ENCODE results near the gene IFITM1. TPM values are rescaled to one million over a fixed set of nuclear protein-coding genes. Genes with fewer than 3 reads are reported as not detected.

The IFITM1 gene
- 0.24 to 1.0 TPM (median 0.52 TPM) in 5 replicates for total RNA-seq (2022; extraction: Qiagen RNA extraction; ENCODE audit: low read depth)

GRCh38 chr11:313787-314553, at the start of gene IFITM1:
Gene IFITM1 (plus strand): TSS chr11:314040. CDS start chr11:314171, 131 bp downstream.

GRCh38 chr11:278001-278951, 35.6 kb upstream of the IFITM1 start, which contains the start of gene NLRP6:
Gene NLRP6 (plus strand): TSS chr11:278407. CDS start chr11:278570, 163 bp downstream.

GRCh38 chr11:288478-289397, 25.1 kb upstream of the IFITM1 start, which contains the start of gene PGGHG:
Gene PGGHG (plus strand): TSS chr11:289126. CDS start chr11:289817, 691 bp downstream.

GRCh38 chr11:299081-299891, 14.6 kb upstream of the IFITM1 start, which contains the start of gene IFITM5:
Gene IFITM5 (minus strand): TSS chr11:299526. CDS start chr11:299490, 36 bp downstream.

GRCh38 chr11:307766-308708, 5.8 kb upstream of the IFITM1 start, which contains the start of gene IFITM2:
Gene IFITM2 (plus strand): TSS chr11:307816. CDS start chr11:308193, 377 bp downstream.

Other genes with a start within 250 kb of the IFITM1 start
- not detected in 5 replicates for gene SCGB1C1, start 121.0 kb upstream of the IFITM1 start, total RNA-seq (2022; extraction: Qiagen RNA extraction; ENCODE audit: low read depth)
- gene BET1L, start 106.6 kb upstream of the IFITM1 start, total RNA-seq (2022; extraction: Qiagen RNA extraction; ENCODE audit: low read depth) = 44.8 to 49.3 TPM (median 46.7 TPM) in 5 replicates
- gene RIC8A, start 106.3 kb upstream of the IFITM1 start, total RNA-seq (2022; extraction: Qiagen RNA extraction; ENCODE audit: low read depth) = 107 to 133 TPM (median 117 TPM) in 5 replicates
- 15.5 to 20.5 TPM (median 18.7 TPM) in 5 replicates for gene SIRT3, start 77.7 kb upstream of the IFITM1 start, total RNA-seq (2022; extraction: Qiagen RNA extraction; ENCODE audit: low read depth)
- 170 to 204 TPM (median 173 TPM) in 5 replicates for gene PSMD13, start 77.1 kb upstream of the IFITM1 start, total RNA-seq (2022; extraction: Qiagen RNA extraction; ENCODE audit: low read depth)
- gene NLRP6, start 35.6 kb upstream of the IFITM1 start, total RNA-seq (2022; extraction: Qiagen RNA extraction; ENCODE audit: low read depth) = not detected in 5 replicates
- gene PGGHG, start 24.9 kb upstream of the IFITM1 start, total RNA-seq (2022; extraction: Qiagen RNA extraction; ENCODE audit: low read depth) = 6.9 to 13.3 TPM (median 12.1 TPM) in 5 replicates
- gene IFITM5, start 14.5 kb upstream of the IFITM1 start, total RNA-seq (2022; extraction: Qiagen RNA extraction; ENCODE audit: low read depth) = not detected in 5 replicates
- 48.8 to 60.8 TPM (median 58.8 TPM) in 5 replicates for gene IFITM2, start 6.2 kb upstream of the IFITM1 start, total RNA-seq (2022; extraction: Qiagen RNA extraction; ENCODE audit: low read depth)
- gene IFITM3, start 6.8 kb downstream of the IFITM1 start, total RNA-seq (2022; extraction: Qiagen RNA extraction; ENCODE audit: low read depth) = 22.6 to 30.1 TPM (median 28.1 TPM) in 5 replicates
- 12.3 to 21.3 TPM (median 16.7 TPM) in 5 replicates for gene B4GALNT4, start 55.5 kb downstream of the IFITM1 start, total RNA-seq (2022; extraction: Qiagen RNA extraction; ENCODE audit: low read depth)
- 31.8 to 41.0 TPM (median 36.8 TPM) in 5 replicates for gene PKP3, start 80.2 kb downstream of the IFITM1 start, total RNA-seq (2022; extraction: Qiagen RNA extraction; ENCODE audit: low read depth)
- 68.0 to 93.2 TPM (median 84.7 TPM) in 5 replicates for gene SIGIRR, start 101.0 kb downstream of the IFITM1 start, total RNA-seq (2022; extraction: Qiagen RNA extraction; ENCODE audit: low read depth)
- gene ANO9, start 128.0 kb downstream of the IFITM1 start, total RNA-seq (2022; extraction: Qiagen RNA extraction; ENCODE audit: low read depth) = 0.52 to 1.3 TPM (median 0.62 TPM) in 5 replicates
- 32.2 to 50.9 TPM (median 44.1 TPM) in 5 replicates for gene PTDSS2, start 136.2 kb downstream of the IFITM1 start, total RNA-seq (2022; extraction: Qiagen RNA extraction; ENCODE audit: low read depth)
- 132 to 175 TPM (median 155 TPM) in 5 replicates for gene RNH1, start 193.2 kb downstream of the IFITM1 start, total RNA-seq (2022; extraction: Qiagen RNA extraction; ENCODE audit: low read depth)
- 108 to 150 TPM (median 128 TPM) in 5 replicates for gene HRAS, start 221.5 kb downstream of the IFITM1 start, total RNA-seq (2022; extraction: Qiagen RNA extraction; ENCODE audit: low read depth)
- 0.40 to 0.70 TPM (median 0.55 TPM) in 5 replicates for gene LRRC56, start 223.5 kb downstream of the IFITM1 start, total RNA-seq (2022; extraction: Qiagen RNA extraction; ENCODE audit: low read depth)
- gene LMNTD2, start 246.7 kb downstream of the IFITM1 start, total RNA-seq (2022; extraction: Qiagen RNA extraction; ENCODE audit: low read depth) = 2.1 to 2.9 TPM (median 2.2 TPM) in 5 replicates
- gene RASSF7, start 246.9 kb downstream of the IFITM1 start, total RNA-seq (2022; extraction: Qiagen RNA extraction; ENCODE audit: low read depth) = 30.2 to 36.0 TPM (median 31.5 TPM) in 5 replicates

Data from A549 treated with DMSO at 1 μM for 4 hours (cell line).